Stimulated activated CD8-positive, alpha-beta memory T cell treated with anti-CD3 and anti-CD28 coated beads, Interleukin-15, amount 100 ng/mL, for 48 hours (primary cell): Measurements from ENCODE around the gene ANKRD44.
A peak's percentile ranks its signal among the peaks of the same experiment; 100 is the strongest.

ENCODE experiments used
- DNase-seq, 2 donors: peaks; one replicate each; pipeline ENCODE4 v3.0.0-alpha.2; 2020; ENCODE audit warnings: low read depth in 2 of 2

ANKRD44 gene

GRCh38 chr2:197238043-197238365, 72.6 kb downstream of the ANKRD44 start:
- no peak for DNase-seq

DNA sequence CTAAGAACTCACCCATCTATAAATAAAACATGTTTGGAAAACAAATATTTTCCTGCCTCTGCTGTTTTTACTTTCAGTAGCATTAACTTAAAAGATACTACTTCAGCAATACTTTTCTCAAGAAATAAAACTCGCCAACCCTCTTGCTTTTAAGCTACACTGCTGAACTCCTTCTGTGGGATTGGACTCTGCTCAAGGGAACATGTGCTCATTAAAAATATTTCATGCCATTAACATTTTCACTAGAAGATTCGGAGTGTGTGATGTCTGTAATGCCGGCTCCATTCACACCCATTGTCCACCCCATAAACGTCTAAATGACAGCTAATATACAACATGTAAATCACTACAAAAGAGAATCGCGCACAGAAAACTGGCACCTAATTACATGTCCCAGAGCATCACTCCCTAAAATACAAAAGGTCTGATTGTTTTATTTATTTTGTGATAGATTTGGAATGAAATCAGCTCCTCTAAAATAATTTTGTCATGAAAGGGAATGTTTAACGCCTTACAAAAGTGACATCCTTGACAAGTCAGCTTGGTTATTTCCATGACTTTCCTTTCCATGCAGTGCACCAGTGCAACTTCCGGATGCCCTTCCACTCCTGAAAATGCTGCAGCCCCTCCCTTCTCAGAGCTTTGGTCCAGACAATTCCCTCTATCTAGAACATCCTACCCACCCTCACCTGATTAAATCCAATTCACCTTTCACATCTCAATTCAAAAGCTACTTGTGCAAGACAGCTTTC, 73.1 kb downstream of the ANKRD44 start:
- DNase-seq, result no peak

DNA sequence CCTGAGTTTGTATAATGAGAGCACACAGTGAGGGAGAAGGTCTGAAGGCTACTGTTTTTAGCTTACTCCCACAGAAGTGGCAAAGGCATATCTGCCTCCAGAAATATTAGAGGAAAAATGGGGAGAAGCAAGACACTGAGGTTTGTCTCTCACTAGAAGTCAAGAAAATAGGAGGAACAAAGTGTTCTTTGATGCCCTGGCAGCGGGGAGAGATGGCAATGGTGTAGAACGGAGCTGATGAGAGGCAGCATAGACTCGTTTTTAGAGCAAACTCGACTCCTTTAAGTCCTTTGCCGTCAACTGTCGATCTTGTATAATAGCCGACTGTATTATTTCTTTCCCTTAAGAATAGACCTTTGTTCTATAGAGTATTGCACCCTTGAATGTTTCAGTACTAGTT, 73.8 kb downstream of the ANKRD44 start:
- no peak for DNase-seq

- no peak for DNase-seq
These were observed 74.4 kb downstream of the ANKRD44 start for GRCh38 chr2:197236159-197236558.

- DNase-seq, result no peak
These were observed 74.9 kb downstream of the ANKRD44 start for GRCh38 chr2:197235711-197236110.

GRCh38 chr2:197234671-197235191, 75.8 kb downstream of the ANKRD44 start:
- DNase-seq, result no peak

- DNase-seq, result no peak
These were observed 77.1 kb downstream of the ANKRD44 start for GRCh38 chr2:197233473-197233872.

GRCh38 chr2:197232010-197232409, 78.6 kb downstream of the ANKRD44 start:
- no peak for DNase-seq

- no peak for DNase-seq
These were observed 80.8 kb downstream of the ANKRD44 start for GRCh38 chr2:197229509-197230443.

- DNase-seq, result no peak
These were observed 87.1 kb downstream of the ANKRD44 start for GRCh38 chr2:197223451-197223850.

GRCh38 chr2:197219636-197220035, 90.9 kb downstream of the ANKRD44 start:
- DNase-seq, result no peak

DNA sequence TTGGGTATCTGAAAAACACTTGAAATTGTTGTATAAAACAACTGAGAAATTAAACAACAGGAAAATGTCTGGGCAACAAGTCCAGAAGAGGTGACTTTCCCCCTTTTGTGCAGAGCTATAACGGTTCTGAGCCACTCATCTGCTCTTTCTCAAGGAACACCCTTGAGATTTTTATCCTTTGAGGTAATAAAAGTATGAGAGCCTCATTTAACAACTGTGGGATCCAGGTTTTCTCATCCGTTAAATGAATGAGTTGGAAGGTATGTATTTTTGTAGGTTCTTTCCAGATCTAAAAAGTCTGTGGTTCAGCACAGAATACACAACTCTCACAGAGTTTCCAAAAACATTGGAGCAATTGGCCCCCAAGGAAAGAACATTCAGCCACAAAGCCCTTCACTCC, 93.0 kb downstream of the ANKRD44 start:
- no peak for DNase-seq

DNA sequence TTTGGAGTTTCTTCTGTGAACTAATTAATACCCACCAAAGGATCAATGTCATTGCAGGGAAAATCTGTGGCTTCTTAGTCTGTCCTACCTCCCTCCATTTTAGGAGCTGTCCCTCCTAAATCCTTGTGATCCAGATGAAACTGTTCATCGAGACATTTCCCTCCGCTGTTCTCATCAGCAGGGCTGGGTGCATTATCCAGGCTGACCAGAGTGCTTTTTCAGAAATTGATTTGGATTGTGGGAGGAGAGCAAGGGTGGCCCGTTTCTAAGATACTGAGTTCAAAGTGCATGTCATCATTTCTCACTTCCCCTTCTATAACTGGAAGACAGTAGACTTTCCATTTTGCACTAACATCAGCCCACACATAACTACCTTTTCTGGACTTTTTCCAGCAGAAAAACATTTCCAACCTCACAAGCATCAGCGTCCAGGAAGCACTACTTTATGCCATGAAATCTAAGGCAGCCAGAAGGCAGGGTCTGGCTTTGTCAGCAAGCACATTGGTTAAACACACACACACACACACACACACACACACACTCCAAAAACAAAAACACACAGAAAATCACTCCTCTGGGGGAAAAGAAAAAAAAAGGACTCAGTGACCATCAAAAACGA, 94.1 kb downstream of the ANKRD44 start:
- DNase-seq, result no peak

DNA sequence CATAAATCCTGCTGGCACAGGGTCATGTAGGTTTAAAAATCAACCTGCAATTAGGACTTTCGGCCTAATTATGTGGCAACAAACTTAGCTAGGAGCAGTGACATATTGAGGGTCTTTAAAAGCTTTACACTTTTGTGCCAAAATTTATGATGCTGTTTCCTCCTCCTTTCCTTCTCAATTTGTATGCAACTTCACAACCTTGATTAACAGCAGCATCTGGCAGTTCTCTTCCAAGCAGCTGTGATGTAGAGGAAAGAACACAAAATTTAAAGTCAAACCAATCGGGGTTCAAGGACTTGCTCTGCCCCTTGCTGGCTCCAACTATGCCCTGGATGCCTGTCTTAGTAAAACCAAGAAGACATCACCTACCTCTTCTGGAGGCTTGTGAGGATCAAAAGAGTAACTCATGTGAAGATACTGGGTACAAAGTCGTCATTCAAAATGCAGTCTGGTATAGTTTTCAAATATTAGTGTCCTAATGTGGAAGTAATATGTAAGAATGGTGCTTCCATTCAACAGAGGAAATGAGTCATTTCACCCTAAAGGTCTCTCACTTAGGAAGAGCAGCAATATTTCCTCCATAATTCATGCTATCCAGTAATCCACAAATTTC, 94.7 kb downstream of the ANKRD44 start:
- no peak for DNase-seq

DNA sequence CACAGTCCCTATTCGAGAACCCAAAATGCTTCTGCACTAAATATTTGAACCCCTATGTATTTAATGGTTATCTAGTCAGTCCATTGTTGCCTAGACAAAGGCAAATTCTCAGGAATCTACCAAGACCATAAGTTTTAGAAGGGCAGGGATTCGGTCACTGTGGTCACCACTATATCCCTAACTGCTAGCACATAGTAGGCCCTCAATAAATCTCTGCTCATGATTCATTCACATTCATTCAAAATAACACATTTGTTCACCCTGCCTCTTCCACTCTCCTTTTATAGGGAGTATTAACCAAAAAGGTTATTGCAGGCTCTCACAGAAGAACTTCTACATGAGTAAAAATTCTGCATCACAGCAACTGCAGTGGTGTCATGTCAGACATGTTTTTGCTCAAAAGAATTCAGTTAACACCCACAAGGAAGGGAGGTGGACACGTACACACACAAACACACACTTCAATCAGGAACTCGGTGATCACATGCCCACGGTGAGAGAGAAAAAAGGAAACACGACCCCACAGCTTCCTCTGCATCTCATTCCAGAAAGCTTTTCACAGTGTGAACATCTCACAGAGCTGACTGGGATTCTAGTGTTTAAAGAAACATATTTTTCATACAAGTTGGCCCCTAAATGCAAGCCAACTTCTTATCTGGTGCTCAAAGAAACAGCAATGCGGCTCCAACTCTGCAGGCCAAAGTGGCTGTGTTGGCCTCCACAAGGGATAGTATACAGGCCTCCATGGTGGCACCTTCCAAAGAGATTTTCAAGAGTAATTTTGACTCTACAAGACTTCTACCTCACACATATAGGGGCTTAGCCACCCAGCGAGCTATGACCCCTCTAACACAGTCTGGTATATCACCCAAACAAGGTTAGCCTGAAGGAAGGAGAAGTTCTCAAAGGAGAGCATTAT, 98.0 kb downstream of the ANKRD44 start:
- DNase-seq, result no peak

- no peak for DNase-seq
These were observed 98.7 kb downstream of the ANKRD44 start for GRCh38 chr2:197211881-197212342.

DNA sequence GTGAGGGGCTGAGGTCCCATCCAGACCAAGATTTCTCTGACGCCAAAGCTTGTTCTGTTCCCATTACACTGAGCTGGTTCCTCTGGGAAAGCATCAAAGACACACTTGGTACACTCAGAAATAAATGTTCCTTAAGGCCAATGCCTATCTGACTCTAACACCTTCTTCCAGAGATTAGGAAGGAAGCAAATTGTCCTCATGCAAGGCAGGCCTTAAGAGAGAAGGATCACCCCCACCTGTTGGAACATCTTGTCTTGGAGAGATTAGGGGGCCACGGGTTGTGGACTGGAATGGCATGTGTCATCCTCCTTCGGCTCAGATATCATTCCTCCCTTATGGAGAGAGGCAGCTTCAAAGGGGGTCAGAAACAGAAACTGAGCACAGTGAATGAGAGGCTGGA, 100.2 kb downstream of the ANKRD44 start:
- no peak for DNase-seq

GRCh38 chr2:197209742-197210408, 100.7 kb downstream of the ANKRD44 start:
- peak; percentile 46 to 66 for DNase-seq

- no peak for DNase-seq
These were observed 101.3 kb downstream of the ANKRD44 start for GRCh38 chr2:197209246-197209645.

- no peak for DNase-seq
These were observed 101.7 kb downstream of the ANKRD44 start for GRCh38 chr2:197208841-197209240.
